HTR-8/SVneo (cell line): Measurements from ENCODE around the gene SF3A2.
A peak's percentile ranks its signal among the peaks of the same experiment; 100 is the strongest.
"Not testable (repeated sequence)": the region's sequence is repeated elsewhere in the genome, so short reads cannot be mapped to it uniquely, and the experiment has no call there.

Experiments used
- DNase-seq: peaks from one replicate; pipeline ENCODE4 v3.0.0; 2011; ENCODE audit warnings: low spot score, mixed read lengths; ENCODE audit not compliant: insufficient read length
- FAIRE-seq: peaks from 2 replicates; lab custom pipeline; 2011; peaks lifted over from hg19 to GRCh38; lab: Jason Lieb, UNC

SF3A2 gene

DNA sequence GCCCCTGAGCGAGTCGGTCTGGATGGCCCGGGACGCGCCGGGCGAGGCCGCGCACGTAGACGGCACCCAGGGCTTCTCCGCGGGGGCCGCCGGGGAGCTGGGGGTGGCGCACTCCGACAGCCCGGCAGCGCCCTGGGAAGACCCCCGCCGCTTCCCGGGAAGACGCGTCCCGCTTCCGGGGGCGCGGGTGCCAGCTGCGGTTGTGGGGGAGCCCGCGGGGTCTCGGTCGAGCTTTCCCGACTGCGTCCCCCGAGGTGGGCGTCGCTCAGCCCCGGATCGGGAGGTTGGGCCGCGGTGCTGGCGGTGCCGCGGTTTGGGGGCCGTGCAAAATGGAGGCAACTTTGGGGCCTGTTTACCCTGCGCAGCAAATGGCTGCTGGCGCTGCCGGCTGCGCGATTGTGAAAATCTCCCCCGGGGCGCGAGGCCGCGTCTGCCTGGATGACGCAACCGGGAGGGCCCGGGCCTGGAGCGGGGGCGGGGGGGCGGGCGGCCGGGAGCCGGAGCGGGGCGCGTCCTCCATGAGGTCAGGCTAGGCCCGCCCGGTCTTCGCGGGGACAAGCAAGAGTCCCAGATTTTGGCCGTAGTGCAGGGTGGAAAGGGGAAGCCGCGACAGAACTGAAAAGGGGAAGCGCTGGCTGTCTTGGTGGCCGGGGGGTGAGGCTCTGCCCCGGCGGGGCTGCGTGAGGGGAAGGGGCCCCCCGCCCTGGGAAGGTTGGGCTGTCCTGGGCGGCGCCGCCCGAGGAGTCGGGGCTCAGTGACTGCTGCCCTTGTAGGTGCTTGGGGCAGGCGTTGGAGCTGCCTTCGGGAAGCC, 34.0 kb downstream of the SF3A2 start:
- FAIRE-seq (no peak), DNase-seq (peak; percentile 62)

DNA sequence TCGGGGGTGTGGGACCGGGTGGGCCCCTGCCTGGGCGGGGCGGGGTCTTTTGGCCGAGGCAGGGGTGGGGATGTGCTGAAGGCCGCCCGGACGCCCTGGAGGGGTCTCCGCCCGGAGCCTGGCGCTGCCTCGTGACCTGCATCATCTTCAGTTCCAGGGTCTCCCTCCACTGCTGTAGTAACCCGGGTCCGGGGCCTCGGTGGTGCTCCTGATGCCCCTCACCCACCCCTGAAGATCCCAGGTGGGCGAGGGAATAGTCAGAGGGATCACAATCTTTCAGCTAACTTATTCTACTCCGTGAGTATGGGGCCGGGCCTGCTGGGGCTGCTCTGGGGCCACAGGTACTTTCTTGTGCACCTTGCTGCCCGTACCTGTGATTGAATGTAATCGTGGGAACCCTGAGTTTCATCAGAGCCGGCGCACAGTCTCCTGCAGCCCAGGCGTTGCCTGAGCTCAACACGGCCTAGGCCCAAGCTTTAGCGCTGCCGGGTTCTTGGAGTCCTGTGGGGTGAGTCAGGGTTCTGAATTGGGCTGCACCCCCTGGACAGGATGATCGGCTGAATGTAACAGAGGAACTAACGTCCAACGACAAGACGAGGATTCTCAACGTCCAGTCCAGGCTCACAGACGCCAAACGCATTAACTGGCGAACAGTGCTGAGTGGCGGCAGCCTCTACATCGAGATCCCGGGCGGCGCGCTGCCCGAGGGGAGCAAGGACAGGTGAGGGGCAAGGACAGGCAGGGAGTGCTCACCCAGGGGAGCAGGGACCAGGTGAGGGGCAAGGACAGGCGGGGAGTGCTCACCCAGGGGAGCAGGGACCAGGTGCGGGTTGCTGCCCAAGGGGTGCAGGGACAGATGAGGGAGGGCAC, 34.8 kb downstream of the SF3A2 start:
- FAIRE-seq (no peak), DNase-seq (no peak)

DNA sequence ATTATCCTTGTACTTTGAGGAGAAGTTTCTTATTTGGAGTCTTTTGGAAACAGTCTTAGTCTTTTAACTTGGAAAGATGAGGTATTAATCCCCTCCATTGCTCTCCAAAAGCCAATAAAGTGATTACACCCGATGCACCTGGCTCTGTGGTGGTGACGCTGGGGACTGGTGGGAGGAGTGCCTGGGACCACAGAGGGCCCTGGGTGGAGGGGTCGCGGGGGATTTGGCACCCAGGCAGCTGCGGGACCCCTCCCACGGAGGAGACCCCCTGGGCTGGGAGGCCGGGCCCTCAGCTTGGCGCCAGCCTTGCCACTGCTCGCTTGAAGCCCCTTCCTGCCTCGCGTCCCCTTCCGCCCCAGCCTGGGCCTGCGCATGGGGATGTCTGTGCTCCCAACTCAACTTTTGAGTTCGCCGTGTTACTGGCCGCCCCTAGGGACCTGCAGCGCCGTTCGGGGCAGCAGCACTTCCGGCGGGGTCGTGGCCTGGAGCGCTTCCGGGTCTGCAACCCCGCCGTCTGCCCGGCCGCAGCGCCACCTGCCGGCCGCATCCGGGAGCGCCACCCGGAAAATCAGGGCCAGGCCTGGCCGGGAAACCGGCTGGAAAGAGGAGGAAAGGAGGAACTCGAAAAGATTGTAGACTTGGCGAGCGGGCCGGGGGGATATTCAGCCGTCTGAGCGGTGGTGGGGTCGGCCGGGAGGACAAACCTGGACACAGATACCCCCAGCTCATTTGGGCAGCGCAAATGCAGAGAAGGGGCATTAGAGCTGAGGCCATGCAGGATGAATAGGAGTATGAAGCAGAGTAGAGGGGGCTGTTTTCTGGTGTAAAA, 36.9 kb downstream of the SF3A2 start:
- FAIRE-seq (no peak), DNase-seq (peak; percentile 73)

DNA sequence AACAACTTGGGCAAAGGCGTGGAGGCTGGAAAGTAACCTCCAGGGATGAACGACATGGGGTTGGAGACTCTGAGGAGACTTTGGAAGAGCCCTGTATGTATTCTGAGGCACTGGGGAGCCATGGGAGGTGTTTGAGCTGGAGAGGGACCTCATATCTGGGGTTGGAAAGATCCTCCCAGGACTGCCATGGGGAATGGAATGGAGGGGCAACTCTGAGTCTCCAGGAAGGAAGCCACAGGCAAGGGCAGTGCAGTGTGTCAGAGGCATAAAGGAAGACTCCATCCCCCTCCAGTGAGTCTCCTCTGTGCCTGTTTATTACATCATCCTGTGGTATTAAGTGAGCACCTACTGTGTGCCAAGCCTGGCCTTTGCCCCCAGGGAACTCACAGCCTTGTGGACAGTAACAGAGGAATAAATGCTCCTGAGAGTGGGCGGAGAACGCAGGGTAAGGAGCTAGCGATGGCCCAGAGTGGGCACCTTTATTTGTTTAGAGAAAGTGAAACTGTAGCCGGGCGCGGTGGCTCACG, 37.6 kb downstream of the SF3A2 start:
- DNase-seq (no peak), FAIRE-seq (no peak)

DNA sequence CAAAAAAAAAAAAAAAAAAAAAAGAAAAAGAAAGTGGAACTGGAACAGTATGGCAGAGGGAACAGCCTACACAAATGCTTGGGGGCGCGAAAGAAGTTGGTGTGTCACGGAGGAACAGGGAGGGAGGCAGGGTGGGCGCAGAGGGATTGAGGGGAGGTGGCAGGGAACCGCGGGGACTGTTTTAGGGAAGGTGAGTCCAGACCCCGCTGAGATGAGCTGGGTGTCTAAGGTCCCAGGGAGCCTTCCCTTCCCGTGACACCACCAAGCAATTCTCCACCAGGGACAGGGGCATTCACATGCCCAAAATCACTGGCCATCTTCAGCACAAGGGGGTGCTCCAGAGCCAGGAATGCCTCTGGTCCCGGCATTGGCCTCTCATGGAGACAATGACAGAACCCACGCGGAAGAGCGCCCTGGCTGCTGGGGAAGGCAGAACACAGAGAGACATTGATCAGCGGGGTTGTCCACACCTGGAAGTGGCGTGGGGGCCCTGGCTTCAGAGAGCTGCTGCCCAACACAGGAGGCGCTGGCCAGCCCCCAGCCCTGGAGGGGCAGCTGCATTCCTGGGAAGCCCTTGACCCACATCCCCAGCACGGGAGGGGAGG, 38.4 kb downstream of the SF3A2 start:
- DNase-seq, result peak; percentile 65
- no peak for FAIRE-seq

DNA sequence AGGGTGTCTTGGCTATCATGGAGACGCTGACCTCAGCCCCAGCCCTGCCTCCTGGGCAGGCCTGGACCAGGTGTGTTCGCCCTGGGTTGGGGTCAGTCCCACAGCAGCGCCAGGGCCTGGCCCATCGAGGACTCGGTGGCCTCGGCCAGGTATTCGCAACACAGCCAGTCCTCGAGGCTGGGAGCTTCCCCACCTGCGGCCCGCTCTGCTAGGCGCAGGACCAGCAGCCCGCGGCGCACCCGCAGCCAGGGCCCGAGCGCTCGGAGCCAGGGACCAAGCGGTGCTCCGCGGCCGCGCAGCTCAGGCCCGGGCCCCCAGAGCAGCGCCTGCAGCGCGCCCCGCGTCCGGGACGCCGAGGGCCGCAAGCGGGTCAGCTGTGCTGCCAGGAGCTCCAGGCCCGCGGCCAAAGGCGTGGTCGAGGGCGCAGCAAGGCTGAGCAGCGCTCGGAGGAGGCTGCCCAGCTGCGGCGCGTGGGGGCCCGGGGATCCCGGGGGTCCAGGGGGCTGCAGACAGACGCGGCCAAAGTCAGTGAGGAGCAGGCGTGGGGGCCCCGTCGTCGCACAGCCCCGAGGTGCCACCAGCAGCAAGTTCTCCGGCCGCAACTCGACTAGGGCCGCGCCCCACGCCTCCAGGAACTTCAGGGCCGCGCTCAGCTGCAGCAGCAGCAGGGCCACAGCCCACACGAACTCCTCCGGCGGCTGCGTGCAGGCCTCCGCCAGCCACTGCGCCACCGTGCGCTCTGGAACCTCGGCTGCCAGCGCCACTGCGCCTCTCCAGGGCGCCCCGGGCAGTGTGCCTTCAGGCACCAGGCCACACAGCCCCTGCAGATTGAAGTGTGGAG, 39.2 kb downstream of the SF3A2 start:
- no peak for DNase-seq
- no peak for FAIRE-seq

DNA sequence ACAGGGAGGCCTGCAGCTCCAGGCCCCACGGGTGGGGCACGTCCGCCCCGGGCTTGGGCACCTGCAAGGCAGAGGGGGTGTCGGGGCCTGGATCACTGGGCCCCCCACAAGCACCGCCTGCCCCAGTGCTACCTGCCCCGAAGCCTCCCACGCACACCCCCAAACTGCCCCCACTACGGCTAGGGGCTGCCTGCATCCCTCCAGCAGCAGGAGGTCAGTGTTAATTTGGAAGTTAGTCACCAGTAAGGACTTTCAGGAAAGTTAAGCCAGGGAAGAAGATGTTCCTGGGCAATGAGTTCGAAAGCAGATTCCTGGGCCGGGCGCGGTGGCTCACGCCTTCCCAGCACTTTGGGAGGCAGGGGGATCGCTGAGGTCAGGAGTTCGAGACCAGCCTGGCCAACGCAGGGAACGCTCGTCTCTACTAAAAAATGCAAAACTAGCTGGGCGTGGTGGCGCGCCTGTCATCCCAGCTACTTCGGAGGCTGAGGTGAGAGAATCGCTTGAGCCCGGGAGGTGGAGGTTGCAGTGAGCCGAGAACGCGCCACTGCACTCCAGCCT, 39.9 kb downstream of the SF3A2 start:
- DNase-seq (no peak), FAIRE-seq (no peak)

DNA sequence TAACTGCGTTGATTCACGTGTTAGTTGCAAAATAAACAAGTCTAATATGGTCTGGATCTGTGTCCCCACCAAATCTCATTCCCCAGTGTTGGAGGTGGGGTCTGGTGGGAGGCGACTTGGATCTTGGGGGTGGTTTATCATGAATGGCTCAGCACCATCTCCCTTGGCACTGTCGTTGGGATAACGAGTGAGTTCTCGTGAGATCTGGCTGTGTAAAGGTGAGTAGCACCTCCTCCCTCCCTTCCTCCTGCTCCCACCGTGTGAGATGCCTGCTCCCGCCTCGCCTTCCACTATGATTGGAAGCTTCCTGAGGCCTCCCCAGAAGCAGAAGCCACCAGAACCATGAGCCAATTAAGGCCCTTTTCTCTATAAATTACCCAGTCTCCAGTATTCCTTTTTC, 40.5 kb downstream of the SF3A2 start:
- DNase-seq (no peak), FAIRE-seq (no peak)

DNA sequence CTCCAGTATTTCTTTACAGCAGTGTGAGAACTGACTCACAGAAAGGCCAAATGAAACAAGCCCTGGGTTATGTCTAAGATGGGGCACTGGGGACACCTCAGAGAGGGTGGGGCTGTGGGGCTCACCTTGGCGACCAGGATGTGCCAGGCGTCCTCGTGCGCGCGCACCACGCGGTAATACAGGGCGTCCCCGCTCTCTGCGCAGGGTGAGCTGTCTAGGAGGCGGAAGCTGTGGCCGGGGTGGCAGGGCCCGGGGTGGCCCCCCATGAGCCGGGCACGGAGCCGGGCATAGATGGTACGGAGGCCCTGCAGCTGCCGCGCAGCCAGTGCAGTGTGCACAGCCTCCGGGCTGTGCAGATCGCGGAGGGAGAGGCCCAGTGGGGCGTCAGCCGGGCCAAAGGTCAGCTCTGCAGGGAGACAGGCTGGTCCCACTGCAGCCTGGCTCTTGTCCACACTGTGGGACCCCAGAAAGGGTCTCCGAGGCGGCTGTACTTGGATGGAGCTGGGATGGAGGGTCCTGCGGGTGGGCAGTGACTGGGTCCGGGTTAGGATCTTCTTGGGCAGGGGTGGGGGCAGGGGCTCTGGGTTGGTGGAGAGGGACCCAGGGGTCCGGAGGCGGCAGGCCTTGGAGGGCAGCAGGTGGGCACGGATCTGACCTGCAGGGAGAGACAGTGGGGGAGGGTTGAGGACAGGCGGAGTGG, 42.0 kb downstream of the SF3A2 start:
- no peak for FAIRE-seq
- no peak for DNase-seq

DNA sequence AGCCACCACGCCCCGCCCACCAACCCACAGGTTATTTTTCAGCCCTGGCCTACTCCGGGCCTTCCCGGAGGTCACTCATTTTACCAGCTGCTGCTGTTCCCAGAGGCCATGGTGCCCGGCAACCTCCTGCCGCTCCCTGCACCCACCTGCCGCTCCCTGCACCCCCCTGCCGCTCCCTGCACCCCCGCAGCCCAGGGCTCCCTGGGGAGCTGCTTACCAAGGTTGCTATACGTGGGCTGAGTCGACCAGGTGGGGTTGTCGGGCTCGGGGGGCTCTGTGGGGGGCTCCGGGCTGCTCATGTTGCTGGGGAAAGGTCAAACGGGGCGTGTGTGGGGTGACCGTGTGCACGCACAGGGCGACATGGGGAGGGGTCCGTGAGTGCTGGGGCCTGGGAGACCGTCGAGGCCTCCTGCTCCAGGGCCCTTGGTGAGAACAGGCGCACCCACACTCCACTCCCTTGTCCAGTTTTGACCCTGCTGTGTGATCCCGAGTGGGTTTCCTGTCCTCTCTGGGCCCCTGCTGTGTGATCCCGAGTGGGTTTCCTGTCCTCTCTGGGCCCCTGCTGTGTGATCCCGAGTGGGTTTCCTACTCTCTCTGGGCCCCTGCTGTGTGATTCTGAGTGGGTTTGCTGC, 44.1 kb downstream of the SF3A2 start:
- DNase-seq (no peak), FAIRE-seq (no peak)

DNA sequence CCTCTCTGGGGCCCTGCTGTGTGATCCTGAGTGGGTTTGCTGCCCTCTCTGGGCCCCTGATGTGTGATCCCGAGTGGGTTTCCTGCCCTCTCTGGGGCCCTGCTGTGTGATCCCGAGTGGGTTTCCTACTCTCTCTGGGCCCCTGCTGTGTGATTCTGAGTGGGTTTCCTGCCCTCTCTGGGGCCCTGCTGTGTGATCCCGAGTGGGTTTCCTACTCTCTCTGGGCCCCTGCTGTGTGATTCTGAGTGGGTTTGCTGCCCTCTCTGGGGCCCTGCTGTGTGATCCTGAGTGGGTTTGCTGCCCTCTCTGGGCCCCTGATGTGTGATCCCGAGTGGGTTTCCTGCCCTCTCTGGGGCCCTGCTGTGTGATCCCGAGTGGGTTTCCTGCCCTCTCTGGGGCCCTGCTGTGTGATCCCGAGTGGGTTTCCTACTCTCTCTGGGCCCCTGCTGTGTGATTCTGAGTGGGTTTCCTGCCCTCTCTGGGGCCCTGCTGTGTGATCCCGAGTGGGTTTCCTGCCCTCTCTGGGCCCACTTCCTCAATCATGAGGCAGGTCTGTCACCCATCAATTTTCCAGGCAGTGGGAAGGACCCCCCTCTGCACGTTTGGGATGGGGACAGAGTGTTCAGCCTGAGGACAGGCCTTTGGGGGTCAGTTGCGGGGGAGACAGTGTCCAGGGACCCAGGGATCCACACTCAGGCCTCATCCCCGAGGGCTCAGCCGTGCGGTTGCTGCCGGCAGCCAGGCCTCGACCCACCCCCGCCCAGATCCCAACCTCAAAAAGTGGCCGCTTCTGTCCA, 44.8 kb downstream of the SF3A2 start:
- FAIRE-seq, DNase-seq: not testable (repeated sequence)

DNA sequence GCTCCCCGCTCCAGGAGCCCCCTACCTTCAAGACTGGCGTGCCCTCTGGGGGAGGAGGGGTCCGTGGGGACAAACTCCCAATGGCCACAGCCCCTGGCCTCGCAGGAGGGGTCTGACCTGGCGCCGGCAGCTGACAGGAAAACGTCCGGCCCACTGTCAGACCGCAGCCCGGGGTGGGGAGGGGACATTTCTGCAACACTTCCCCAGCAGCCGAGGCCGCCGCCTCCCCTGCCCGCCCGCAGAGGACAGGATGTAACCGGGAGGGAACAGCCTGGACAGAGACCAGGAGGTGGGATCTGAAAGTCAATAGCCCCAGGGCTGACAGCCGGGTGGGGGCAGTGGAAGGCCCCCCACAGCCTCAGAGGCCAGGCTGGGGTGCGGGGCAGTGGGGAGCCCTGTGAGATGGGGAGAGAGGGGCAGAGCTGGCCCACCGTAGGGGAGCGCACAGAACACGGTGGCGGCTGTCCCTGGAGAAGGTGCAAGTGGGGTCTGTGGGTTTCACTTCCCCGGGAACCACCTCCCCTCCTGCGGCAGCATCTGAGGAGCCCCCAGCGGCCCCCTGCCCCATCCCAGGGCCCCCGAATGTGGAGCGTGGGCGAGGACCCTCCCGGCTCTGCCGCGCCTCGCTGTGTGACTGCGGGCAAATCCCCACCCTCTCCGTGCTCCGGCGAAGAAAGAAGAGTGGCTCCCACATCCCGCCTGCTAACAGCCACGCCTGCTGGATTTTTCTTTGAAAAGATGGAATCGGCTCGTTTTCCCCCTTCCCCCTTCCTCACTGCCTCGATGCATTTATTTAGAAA, 45.6 kb downstream of the SF3A2 start, which contains the start of gene PEAK3:
Gene PEAK3, minus strand, starts transcription at position 114 of the 800 bp plus-strand sequence. CDS start 1,244 bp downstream, outside the sequence.
- DNase-seq, result peak; percentile 44
- peak; percentile 68 for FAIRE-seq

DNA sequence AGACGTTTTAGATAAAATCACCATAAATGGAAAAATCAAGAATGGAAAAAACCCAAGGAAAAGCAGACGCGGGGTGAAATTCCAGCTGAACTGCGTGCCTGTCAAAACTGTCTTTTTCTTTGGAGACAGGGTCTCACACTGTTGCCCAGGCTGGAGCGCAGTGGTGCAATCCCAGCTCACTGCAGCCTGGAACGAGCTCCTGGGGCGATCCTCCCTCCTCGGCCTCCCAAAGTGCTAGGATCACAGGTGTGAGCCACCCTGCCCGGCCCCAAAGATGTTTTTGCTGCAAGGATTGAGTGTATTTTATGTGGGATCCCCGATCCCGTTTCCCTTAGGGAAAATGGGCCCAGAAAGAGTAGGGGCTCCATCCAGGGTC, 46.2 kb downstream of the SF3A2 start:
- FAIRE-seq (no peak), DNase-seq (no peak)

DNA sequence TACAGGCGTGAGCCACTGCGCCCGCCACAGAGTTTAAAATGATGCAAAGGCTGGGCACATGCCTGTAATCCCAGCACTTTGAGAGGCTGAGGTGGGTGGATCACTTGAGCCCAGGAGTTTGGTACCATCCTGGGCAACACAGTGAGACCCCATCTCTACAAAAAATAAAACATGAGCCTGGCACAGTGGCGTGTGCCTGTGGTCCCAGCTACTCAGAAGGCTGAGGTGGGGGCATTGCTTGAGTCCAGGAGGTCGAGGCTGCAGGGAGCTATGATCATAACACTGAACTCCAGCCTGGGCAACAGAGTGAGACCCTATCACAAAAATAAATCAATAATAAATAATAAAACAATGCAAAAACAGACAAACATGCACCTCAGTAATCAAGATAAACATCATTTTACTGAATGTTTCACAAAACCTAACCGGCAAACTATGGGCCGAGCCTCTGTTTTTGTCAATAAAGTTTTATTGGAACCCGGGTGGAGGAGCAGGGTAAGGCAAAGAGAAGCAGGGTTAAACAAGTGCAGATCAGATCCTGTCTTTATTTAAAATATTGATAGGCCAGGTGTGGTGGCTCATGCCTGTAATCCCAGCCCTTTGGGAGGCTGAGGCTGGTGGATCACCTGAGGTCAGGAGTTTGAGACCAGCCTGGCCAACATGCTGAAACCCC, 47.3 kb downstream of the SF3A2 start:
- DNase-seq, result no peak
- FAIRE-seq, result no peak

DNA sequence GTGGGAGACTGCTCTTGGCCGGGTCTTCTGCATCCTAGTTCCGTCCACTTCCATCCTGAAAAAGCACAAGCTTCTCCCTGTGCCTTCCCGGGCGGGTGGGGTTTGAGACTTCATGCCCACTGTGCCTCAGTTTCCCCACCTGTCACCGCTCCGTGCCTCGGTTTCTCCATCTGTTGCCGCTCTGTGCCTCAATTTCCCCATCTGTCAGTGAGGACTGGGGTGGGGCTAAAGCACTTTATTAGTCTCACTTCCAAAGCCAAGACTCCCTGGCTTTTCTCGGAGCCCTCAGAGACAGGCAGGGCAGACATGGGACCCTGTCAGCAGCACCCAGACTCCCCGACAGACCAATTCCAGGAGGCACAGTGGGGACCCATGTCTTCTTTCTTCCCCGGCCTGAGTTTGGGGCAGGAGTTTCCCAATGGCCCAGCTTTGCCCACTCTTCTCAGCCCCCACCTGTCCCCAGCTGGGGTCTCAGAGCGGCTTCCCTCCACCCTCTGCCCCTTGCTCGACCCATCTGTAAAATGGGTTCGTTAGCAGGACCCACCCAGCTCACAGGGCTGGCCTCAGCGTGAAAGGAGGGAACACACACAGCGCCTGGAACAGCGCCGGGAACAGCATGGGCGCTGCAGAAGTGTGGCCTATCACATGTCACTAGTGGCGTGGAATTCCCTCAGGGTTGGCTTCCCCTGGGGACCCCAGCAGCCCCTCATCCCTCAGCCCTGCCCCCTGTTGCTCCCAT, 49.9 kb downstream of the SF3A2 start:
- DNase-seq, result no peak
- no peak for FAIRE-seq
